Stomach smooth muscle (tissue), 2 donors: Measurements from ENCODE around the gene EIF3D.

Experiments used
- H3K27ac ChIP-seq: one replicate; pipeline ENCODE4 v1.7.0; 2013; ENCODE audit warnings: mild to moderate bottlenecking, low read length, inconsistent platforms
- H3K27me3 ChIP-seq, 2 donors: one replicate each; pipeline ENCODE4 v1.7.0; 2013; ENCODE audit warnings: low read length in 2 of 2; ENCODE audit not compliant: insufficient read depth in 2 of 2, control insufficient read depth in 1 of 2
- H3K36me3 ChIP-seq, 2 donors: one replicate each; pipeline ENCODE4 v1.7.0; 2013; ENCODE audit warnings: low read length in 2 of 2; ENCODE audit not compliant: control insufficient read depth in 2 of 2, insufficient read depth in 2 of 2
- H3K4me1 ChIP-seq: one replicate; pipeline ENCODE4 v1.7.0; 2013; ENCODE audit warnings: low read length; ENCODE audit not compliant: control insufficient read depth, insufficient read depth
- H3K4me3 ChIP-seq, 2 donors: one replicate each; pipeline ENCODE4 v1.7.0; 2013; ENCODE audit warnings: low read length in 2 of 2
- H3K9ac ChIP-seq, 2 donors: one replicate each; pipeline ENCODE4 v1.7.0; 2013; ENCODE audit warnings: low read length in 2 of 2, mild to moderate bottlenecking in 1 of 2
- H3K9me3 ChIP-seq, 2 donors: one replicate each; pipeline ENCODE4 v1.7.0; 2013; ENCODE audit warnings: low read length in 2 of 2; ENCODE audit not compliant: control insufficient read depth in 2 of 2
- donor health status: healthy.
- donor health status: Pancreatic carcinoma.

EIF3D gene

DNA sequence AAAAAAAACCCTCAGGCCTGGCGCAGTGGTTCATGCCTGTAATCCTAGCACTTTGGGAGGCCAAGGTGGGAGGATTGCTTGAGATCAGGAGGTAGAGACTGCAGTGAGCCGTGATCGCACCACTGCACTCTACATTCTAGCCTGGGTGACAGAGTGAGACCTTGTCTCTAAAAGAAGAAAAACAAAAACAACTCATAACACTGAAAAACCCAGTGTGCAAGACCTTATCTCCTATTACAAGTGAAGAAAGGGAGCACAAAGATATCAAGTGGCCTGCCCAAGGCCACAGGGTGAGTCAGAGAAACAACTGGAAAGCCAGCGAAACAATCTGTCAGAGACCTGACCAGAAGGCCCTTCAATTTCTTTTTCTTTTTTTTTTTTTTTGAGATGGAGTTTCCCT is 50.0 kb downstream of the EIF3D start:
- H3K27me3 ChIP-seq = no peaks in the 10 kb centered on the region
- peaks cover 27 to 31% of the 10 kb centered on the region in 2 donors for H3K36me3 ChIP-seq
- peaks cover 18% of the 10 kb centered on the region for H3K4me1 ChIP-seq
- H3K27ac ChIP-seq = no peak overlapping the region
- H3K9me3 ChIP-seq = no peaks in the 10 kb centered on the region
- H3K9ac ChIP-seq = no peak overlapping the region
- H3K4me3 ChIP-seq = no peak overlapping the region

GRCh38 chr22:36475341-36475740 is 53.6 kb downstream of the EIF3D start:
- no peak overlapping the region for H3K4me3 ChIP-seq
- peaks cover 33 to 38% of the 10 kb centered on the region in 2 donors for H3K36me3 ChIP-seq
- H3K27ac ChIP-seq = no peak overlapping the region
- peaks cover 40% of the 10 kb centered on the region for H3K4me1 ChIP-seq
- H3K27me3 ChIP-seq = no peaks in the 10 kb centered on the region
- H3K9ac ChIP-seq = no peak overlapping the region
- no peaks in the 10 kb centered on the region for H3K9me3 ChIP-seq

GRCh38 chr22:36472689-36473088 is 56.3 kb downstream of the EIF3D start:
- Histone ChIP-seq H3K4me1 (peaks cover 62% of the 10 kb centered on the region), H3K27ac (peak overlapping the region; percentile 99), H3K36me3 (peaks cover 28 to 33% of the 10 kb centered on the region in 2 donors), H3K9me3 (no peaks in the 10 kb centered on the region), H3K4me3 (peak overlapping the region; percentile 49 to 77), H3K27me3 (no peaks in the 10 kb centered on the region), H3K9ac (peak overlapping the region; percentile 74 to 90)

DNA sequence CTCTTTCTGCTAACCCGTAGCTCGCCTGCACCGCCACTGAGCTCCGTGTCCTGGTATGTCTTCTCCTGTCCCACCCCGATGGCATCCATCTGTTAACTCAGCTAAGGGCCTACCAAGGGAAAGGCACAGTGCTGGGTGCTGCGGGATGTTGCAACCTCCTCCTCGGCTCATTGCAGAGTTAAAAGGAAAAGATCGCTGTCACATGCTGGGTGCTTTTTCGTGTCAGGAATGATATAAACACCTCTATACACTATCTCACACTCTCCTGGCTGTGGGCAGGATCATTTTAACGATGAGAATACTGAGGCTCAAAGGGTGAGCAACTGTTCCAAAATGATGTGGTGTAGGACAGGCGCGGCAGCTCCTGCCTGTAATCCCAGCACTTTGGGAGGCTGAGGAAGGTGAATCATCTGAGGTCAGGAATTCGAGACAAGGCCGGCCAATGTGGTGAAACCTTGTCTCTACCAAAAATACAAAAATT is 57.6 kb downstream of the EIF3D start:
- peaks cover 23 to 26% of the 10 kb centered on the region in 2 donors for H3K36me3 ChIP-seq
- no peaks in the 10 kb centered on the region for H3K9me3 ChIP-seq
- H3K4me3 ChIP-seq = peak overlapping the region; percentile 49 to 77
- H3K27me3 ChIP-seq = no peaks in the 10 kb centered on the region
- peak overlapping the region; percentile 99 for H3K27ac ChIP-seq
- H3K9ac ChIP-seq = peak overlapping the region; percentile 74 to 90
- peaks cover 74% of the 10 kb centered on the region for H3K4me1 ChIP-seq

GRCh38 chr22:36470994-36471331 is 58.0 kb downstream of the EIF3D start:
- Histone ChIP-seq H3K36me3 (peaks cover 21 to 23% of the 10 kb centered on the region in 2 donors), H3K4me3 (peak overlapping the region; percentile 49 to 77), H3K4me1 (peaks cover 78% of the 10 kb centered on the region), H3K9ac (peak overlapping the region; percentile 74 to 90), H3K27me3 (no peaks in the 10 kb centered on the region), H3K27ac (peak overlapping the region; percentile 99), H3K9me3 (no peaks in the 10 kb centered on the region)

GRCh38 chr22:36470162-36470993 is 58.6 kb downstream of the EIF3D start:
- Histone ChIP-seq H3K4me3 (peak overlapping the region; percentile 49 to 77), H3K9ac (peak overlapping the region; percentile 74 to 90), H3K27me3 (no peaks in the 10 kb centered on the region), H3K4me1 (peaks cover 84% of the 10 kb centered on the region), H3K27ac (peak overlapping the region; percentile 99), H3K9me3 (no peaks in the 10 kb centered on the region), H3K36me3 (peaks cover 16 to 17% of the 10 kb centered on the region in 2 donors)

DNA sequence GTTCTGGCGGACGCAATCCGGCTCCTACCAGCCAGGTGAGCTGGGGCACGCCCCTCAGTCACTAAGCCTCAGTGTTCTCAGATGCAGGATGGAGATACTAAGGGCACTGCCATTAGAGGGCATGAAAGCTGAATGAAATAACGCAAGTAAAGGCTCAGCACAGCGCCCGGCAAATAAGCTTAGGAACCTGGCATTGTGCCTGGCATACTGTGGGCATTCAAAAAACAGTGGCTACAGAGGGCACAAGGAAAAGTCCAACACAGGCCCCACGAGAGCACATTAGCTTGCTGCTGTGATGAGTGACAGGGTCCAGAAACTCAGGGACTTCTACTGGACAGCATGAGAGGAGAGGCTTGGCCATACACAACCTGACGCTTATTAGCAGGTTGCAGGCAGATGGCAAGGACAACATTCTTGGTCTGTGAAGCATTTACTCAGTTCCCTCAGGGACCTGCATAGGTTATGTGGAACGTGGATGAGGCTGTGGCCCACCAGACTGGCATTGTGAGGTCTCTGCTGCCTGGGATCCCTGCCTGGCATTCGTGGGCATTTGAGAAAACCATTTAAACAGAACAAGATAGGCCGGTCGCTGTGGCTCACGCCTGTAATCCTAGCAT is 59.8 kb downstream of the EIF3D start:
- H3K27ac ChIP-seq = peak overlapping the region; percentile 99
- peak overlapping the region; percentile 52 to 58 for H3K9ac ChIP-seq
- H3K27me3 ChIP-seq = no peaks in the 10 kb centered on the region
- no peaks in the 10 kb centered on the region for H3K9me3 ChIP-seq
- no peak overlapping the region for H3K4me3 ChIP-seq
- peaks cover 9 to 11% of the 10 kb centered on the region in 2 donors for H3K36me3 ChIP-seq
- peaks cover 92% of the 10 kb centered on the region for H3K4me1 ChIP-seq

- Histone ChIP-seq H3K9me3 (no peaks in the 10 kb centered on the region), H3K4me1 (peaks cover 82% of the 10 kb centered on the region), H3K36me3 (peaks cover 0 to 3% of the 10 kb centered on the region in 2 donors), H3K27ac (peak overlapping the region; percentile 97), H3K9ac (peak overlapping the region; percentile 62 to 73), H3K27me3 (no peaks in the 10 kb centered on the region), H3K4me3 (no peak overlapping the region)
These were observed 61.0 kb downstream of the EIF3D start for GRCh38 chr22:36467946-36468345.

- peak overlapping the region; percentile 68 to 73 for H3K9ac ChIP-seq
- peaks cover 80% of the 10 kb centered on the region for H3K4me1 ChIP-seq
These were observed 61.7 kb downstream of the EIF3D start for GRCh38 chr22:36467042-36467810.

GRCh38 chr22:36466258-36466657 is 62.7 kb downstream of the EIF3D start:
- Histone ChIP-seq H3K4me3 (peak overlapping the region in 1 of 2 donors; percentile 35), H3K27ac (peak overlapping the region; percentile 97), H3K4me1 (peaks cover 79% of the 10 kb centered on the region), H3K9me3 (no peaks in the 10 kb centered on the region), H3K9ac (peak overlapping the region; percentile 68 to 73), H3K27me3 (no peaks in the 10 kb centered on the region), H3K36me3 (peaks cover 0 to 3% of the 10 kb centered on the region in 2 donors)

More at GRCh38 chr22:36467042-36467810, 61.7 kb downstream of the EIF3D start:
- Histone ChIP-seq H3K36me3 (peaks cover 0 to 3% of the 10 kb centered on the region in 2 donors), H3K4me3 (no peak overlapping the region), H3K27me3 (no peaks in the 10 kb centered on the region), H3K27ac (peak overlapping the region; percentile 97), H3K9me3 (no peaks in the 10 kb centered on the region)
